ENCODE results near the gene DOCK2.

Gene DOCK2

GRCh38 chr5:169997798-169998197 lies 360.7 kb downstream of the DOCK2 start:
- H3K4me1 Mint-ChIP-seq, result peaks cover 9% of the 10 kb centered on the region
- peaks cover 59% of the 10 kb centered on the region for H3K36me3 Mint-ChIP-seq
- H3K27ac Mint-ChIP-seq, result peak overlapping the region; percentile 12
- DNase-seq (ENCODE audit: low spot score in 2 of 2), result no peak
- H3K4me3 Mint-ChIP-seq, result no peak overlapping the region
- no peak for ATAC-seq (ENCODE audit: low read depth)
- no peaks in the 10 kb centered on the region for H3K27me3 Mint-ChIP-seq
- no peaks in the 10 kb centered on the region for H3K9me3 Mint-ChIP-seq

- H3K27ac Mint-ChIP-seq, result no peak overlapping the region
- peaks cover 59% of the 10 kb centered on the region for H3K36me3 Mint-ChIP-seq
- H3K27me3 Mint-ChIP-seq, result no peaks in the 10 kb centered on the region
Measured at GRCh38 chr5:169999621-170000020, 362.5 kb downstream of the DOCK2 start.

GRCh38 chr5:170000155-170000554 lies 363.1 kb downstream of the DOCK2 start:
- ATAC-seq (ENCODE audit: low read depth) (no peak), DNase-seq (ENCODE audit: low spot score in 2 of 2) (no peak)
- Mint-ChIP-seq H3K4me1 (peaks cover 7% of the 10 kb centered on the region), H3K27ac (no peak overlapping the region), H3K9me3 (no peaks in the 10 kb centered on the region), H3K36me3 (peaks cover 60% of the 10 kb centered on the region), H3K4me3 (no peak overlapping the region), H3K27me3 (no peaks in the 10 kb centered on the region)

More at GRCh38 chr5:169999621-170000020, 362.5 kb downstream of the DOCK2 start:
- Mint-ChIP-seq H3K9me3 (no peaks in the 10 kb centered on the region), H3K4me3 (no peak overlapping the region), H3K4me1 (peaks cover 8% of the 10 kb centered on the region)
- ATAC-seq (ENCODE audit: low read depth), result no peak
- DNase-seq (ENCODE audit: low spot score in 2 of 2), result no peak

- H3K36me3 Mint-ChIP-seq, result peaks cover 51% of the 10 kb centered on the region
- DNase-seq (ENCODE audit: low spot score in 2 of 2) (no peak), ATAC-seq (ENCODE audit: low read depth) (no peak)
- H3K4me3 Mint-ChIP-seq, result no peak overlapping the region
- no peaks in the 10 kb centered on the region for H3K9me3 Mint-ChIP-seq
- no peaks in the 10 kb centered on the region for H3K27me3 Mint-ChIP-seq
- no peak overlapping the region for H3K27ac Mint-ChIP-seq
- no peaks in the 10 kb centered on the region for H3K4me1 Mint-ChIP-seq
Measured at GRCh38 chr5:170006021-170006420, 368.9 kb downstream of the DOCK2 start.

GRCh38 chr5:170008376-170008775 lies 371.3 kb downstream of the DOCK2 start:
- Mint-ChIP-seq H3K27me3 (no peaks in the 10 kb centered on the region), H3K4me1 (no peaks in the 10 kb centered on the region), H3K36me3 (peaks cover 48% of the 10 kb centered on the region), H3K4me3 (no peak overlapping the region), H3K27ac (peak overlapping the region; percentile 45), H3K9me3 (no peaks in the 10 kb centered on the region)
- ATAC-seq (ENCODE audit: low read depth) (no peak), DNase-seq (ENCODE audit: low spot score in 2 of 2) (no peak)

GRCh38 chr5:170010595-170010994 lies 373.5 kb downstream of the DOCK2 start:
- H3K27ac Mint-ChIP-seq, result no peak overlapping the region
- no peak for ATAC-seq (ENCODE audit: low read depth)
- DNase-seq (ENCODE audit: low spot score in 2 of 2), result no peak
- no peaks in the 10 kb centered on the region for H3K9me3 Mint-ChIP-seq
- no peaks in the 10 kb centered on the region for H3K27me3 Mint-ChIP-seq
- no peaks in the 10 kb centered on the region for H3K4me1 Mint-ChIP-seq
- H3K4me3 Mint-ChIP-seq, result no peak overlapping the region
- H3K36me3 Mint-ChIP-seq, result peaks cover 42% of the 10 kb centered on the region

- peaks cover 49% of the 10 kb centered on the region for H3K36me3 Mint-ChIP-seq
Measured at GRCh38 chr5:170011751-170012150, 374.7 kb downstream of the DOCK2 start.

GRCh38 chr5:170012622-170013021 lies 375.5 kb downstream of the DOCK2 start:
- H3K27ac Mint-ChIP-seq, result no peak overlapping the region
- H3K36me3 Mint-ChIP-seq, result peaks cover 45% of the 10 kb centered on the region
- ATAC-seq (ENCODE audit: low read depth) (no peak), DNase-seq (ENCODE audit: low spot score in 2 of 2) (no peak)
- no peaks in the 10 kb centered on the region for H3K9me3 Mint-ChIP-seq
- H3K27me3 Mint-ChIP-seq, result no peaks in the 10 kb centered on the region
- no peaks in the 10 kb centered on the region for H3K4me1 Mint-ChIP-seq
- no peak overlapping the region for H3K4me3 Mint-ChIP-seq

More at GRCh38 chr5:170011751-170012150, 374.7 kb downstream of the DOCK2 start:
- H3K4me1 Mint-ChIP-seq, result no peaks in the 10 kb centered on the region
- H3K27me3 Mint-ChIP-seq, result no peaks in the 10 kb centered on the region
- no peaks in the 10 kb centered on the region for H3K9me3 Mint-ChIP-seq
- no peak for DNase-seq (ENCODE audit: low spot score in 2 of 2)
- H3K4me3 Mint-ChIP-seq, result no peak overlapping the region
- H3K27ac Mint-ChIP-seq, result no peak overlapping the region
- no peak for ATAC-seq (ENCODE audit: low read depth)

- H3K27ac Mint-ChIP-seq, result no peak overlapping the region
- ATAC-seq (ENCODE audit: low read depth) (no peak), DNase-seq (ENCODE audit: low spot score in 2 of 2) (no peak)
- H3K4me3 Mint-ChIP-seq, result no peak overlapping the region
- H3K4me1 Mint-ChIP-seq, result no peaks in the 10 kb centered on the region
- no peaks in the 10 kb centered on the region for H3K9me3 Mint-ChIP-seq
- H3K27me3 Mint-ChIP-seq, result no peaks in the 10 kb centered on the region
- H3K36me3 Mint-ChIP-seq, result peaks cover 60% of the 10 kb centered on the region
Measured at GRCh38 chr5:170020423-170020822, 383.3 kb downstream of the DOCK2 start.

- no peak for ATAC-seq (ENCODE audit: low read depth)
- Mint-ChIP-seq H3K4me1 (no peaks in the 10 kb centered on the region), H3K27me3 (no peaks in the 10 kb centered on the region), H3K36me3 (peaks cover 61% of the 10 kb centered on the region), H3K9me3 (no peaks in the 10 kb centered on the region), H3K27ac (no peak overlapping the region), H3K4me3 (no peak overlapping the region)
- no peak for DNase-seq (ENCODE audit: low spot score in 2 of 2)
Measured at GRCh38 chr5:170021506-170021905, 384.4 kb downstream of the DOCK2 start.

GRCh38 chr5:170025853-170026252 lies 388.8 kb downstream of the DOCK2 start:
- Mint-ChIP-seq H3K9me3 (no peaks in the 10 kb centered on the region), H3K27ac (no peak overlapping the region), H3K27me3 (no peaks in the 10 kb centered on the region), H3K36me3 (peaks cover 57% of the 10 kb centered on the region), H3K4me1 (no peaks in the 10 kb centered on the region), H3K4me3 (no peak overlapping the region)
- ATAC-seq (ENCODE audit: low read depth) (no peak), DNase-seq (ENCODE audit: low spot score in 2 of 2) (no peak)

GRCh38 chr5:170028124-170028523 lies 391.0 kb downstream of the DOCK2 start:
- no peak for ATAC-seq (ENCODE audit: low read depth)
- no peaks in the 10 kb centered on the region for H3K9me3 Mint-ChIP-seq
- no peak overlapping the region for H3K27ac Mint-ChIP-seq
- H3K27me3 Mint-ChIP-seq, result no peaks in the 10 kb centered on the region
- no peaks in the 10 kb centered on the region for H3K4me1 Mint-ChIP-seq
- no peak overlapping the region for H3K4me3 Mint-ChIP-seq
- H3K36me3 Mint-ChIP-seq, result peaks cover 46% of the 10 kb centered on the region
- DNase-seq (ENCODE audit: low spot score in 2 of 2), result no peak

- DNase-seq (ENCODE audit: low spot score in 2 of 2) (no peak), ATAC-seq (ENCODE audit: low read depth) (no peak)
- peaks cover 32% of the 10 kb centered on the region for H3K36me3 Mint-ChIP-seq
- no peaks in the 10 kb centered on the region for H3K27me3 Mint-ChIP-seq
- no peaks in the 10 kb centered on the region for H3K9me3 Mint-ChIP-seq
- no peak overlapping the region for H3K27ac Mint-ChIP-seq
- H3K4me3 Mint-ChIP-seq, result no peak overlapping the region
- no peaks in the 10 kb centered on the region for H3K4me1 Mint-ChIP-seq
Measured at GRCh38 chr5:170034231-170034630, 397.2 kb downstream of the DOCK2 start.

- Mint-ChIP-seq H3K27me3 (no peaks in the 10 kb centered on the region), H3K27ac (no peak overlapping the region), H3K4me3 (no peak overlapping the region), H3K4me1 (no peaks in the 10 kb centered on the region), H3K9me3 (no peaks in the 10 kb centered on the region), H3K36me3 (peaks cover 57% of the 10 kb centered on the region)
- no peak for DNase-seq (ENCODE audit: low spot score in 2 of 2)
- ATAC-seq (ENCODE audit: low read depth), result no peak
Measured at GRCh38 chr5:170038241-170038640, 401.2 kb downstream of the DOCK2 start.

- peaks cover 59% of the 10 kb centered on the region for H3K36me3 Mint-ChIP-seq
- ATAC-seq (ENCODE audit: low read depth) (no peak), DNase-seq (ENCODE audit: low spot score in 2 of 2) (no peak)
- H3K4me3 Mint-ChIP-seq, result no peak overlapping the region
- no peaks in the 10 kb centered on the region for H3K27me3 Mint-ChIP-seq
- peaks cover 4% of the 10 kb centered on the region for H3K4me1 Mint-ChIP-seq
- H3K27ac Mint-ChIP-seq, result no peak overlapping the region
- H3K9me3 Mint-ChIP-seq, result no peaks in the 10 kb centered on the region
Measured at GRCh38 chr5:170039830-170040229, 402.8 kb downstream of the DOCK2 start.

All from memory B cell (primary cell).